HG03520 (cell line): ENCODE results near the gene SATB2.

Source experiments
- ATAC-seq: cut with Tn5 transposase; IDR thresholded peaks from one replicate; pipeline ENCODE4 v1.9.1; 2021; ENCODE audit warnings: mild to moderate bottlenecking, moderate library complexity; ENCODE audit not compliant: unreplicated experiment

The SATB2 gene

GRCh38 chr2:199452991-199453379 lies 4.8 kb downstream of the SATB2 start:
- ATAC-seq = no peak

- no peak for ATAC-seq
Observed at GRCh38 chr2:199452260-199452990, 5.3 kb downstream of the SATB2 start.

- no peak for ATAC-seq
Observed at GRCh38 chr2:199449956-199450355, 7.8 kb downstream of the SATB2 start.

- no peak for ATAC-seq
Observed at GRCh38 chr2:199449455-199449854, 8.3 kb downstream of the SATB2 start.

GRCh38 chr2:199446996-199447576 lies 10.7 kb downstream of the SATB2 start:
- no peak for ATAC-seq

GRCh38 chr2:199444749-199445148 lies 13.0 kb downstream of the SATB2 start:
- ATAC-seq = no peak

GRCh38 chr2:199443589-199444130 lies 14.1 kb downstream of the SATB2 start:
- no peak for ATAC-seq

- no peak for ATAC-seq
Observed at GRCh38 chr2:199442173-199442572, 15.6 kb downstream of the SATB2 start.

GRCh38 chr2:199441759-199442158 lies 16.0 kb downstream of the SATB2 start:
- ATAC-seq = no peak

- ATAC-seq = no peak
Observed at GRCh38 chr2:199440118-199440517, 17.6 kb downstream of the SATB2 start.

- no peak for ATAC-seq
Observed at GRCh38 chr2:199439542-199439941, 18.2 kb downstream of the SATB2 start.

- ATAC-seq = no peak
Observed at GRCh38 chr2:199439066-199439465, 18.7 kb downstream of the SATB2 start.

GRCh38 chr2:199434555-199434954 lies 23.2 kb downstream of the SATB2 start:
- no peak for ATAC-seq

GRCh38 chr2:199433204-199433832 lies 24.4 kb downstream of the SATB2 start:
- no peak for ATAC-seq

- no peak for ATAC-seq
Observed at GRCh38 chr2:199431746-199432213, 26.0 kb downstream of the SATB2 start.

GRCh38 chr2:199430214-199430613 lies 27.5 kb downstream of the SATB2 start:
- ATAC-seq = no peak

- no peak for ATAC-seq
Observed at GRCh38 chr2:199428291-199428690, 29.4 kb downstream of the SATB2 start.

GRCh38 chr2:199424160-199424559 lies 33.6 kb downstream of the SATB2 start:
- ATAC-seq = no peak

GRCh38 chr2:199419428-199419827 lies 38.3 kb downstream of the SATB2 start:
- no peak for ATAC-seq

- no peak for ATAC-seq
Observed at GRCh38 chr2:199414465-199414864, 43.3 kb downstream of the SATB2 start.

GRCh38 chr2:199414001-199414400 lies 43.7 kb downstream of the SATB2 start:
- ATAC-seq = no peak
